Mammary epithelial cell (primary cell): Measurements from ENCODE around the gene CHAF1B.
A peak's percentile ranks its signal among the peaks of the same experiment; 100 is the strongest.

ENCODE experiments used
- EZH2 ChIP-seq: IDR thresholded peaks from 2 replicates; pipeline ENCODE4 v1.6.1; 2012; ENCODE audit warnings: low read length, inconsistent platforms, borderline replicate concordance
- TF ChIP-seq, protein P1 (sequence below), 2 donors: IDR thresholded peaks in 1 of 2; conservative IDR thresholded peaks in 1 of 2; 2 replicates each; pipeline ENCODE4 v1.5.1; 2011 to 2012; ENCODE audit warnings: inconsistent platforms in 2 of 2, low read length in 2 of 2, mild to moderate bottlenecking in 2 of 2, control low read depth in 1 of 2, low read depth in 1 of 2; ENCODE audit not compliant: insufficient read depth in 1 of 2; ENCODE audit errors: extremely low read depth in 1 of 2

DNA sequence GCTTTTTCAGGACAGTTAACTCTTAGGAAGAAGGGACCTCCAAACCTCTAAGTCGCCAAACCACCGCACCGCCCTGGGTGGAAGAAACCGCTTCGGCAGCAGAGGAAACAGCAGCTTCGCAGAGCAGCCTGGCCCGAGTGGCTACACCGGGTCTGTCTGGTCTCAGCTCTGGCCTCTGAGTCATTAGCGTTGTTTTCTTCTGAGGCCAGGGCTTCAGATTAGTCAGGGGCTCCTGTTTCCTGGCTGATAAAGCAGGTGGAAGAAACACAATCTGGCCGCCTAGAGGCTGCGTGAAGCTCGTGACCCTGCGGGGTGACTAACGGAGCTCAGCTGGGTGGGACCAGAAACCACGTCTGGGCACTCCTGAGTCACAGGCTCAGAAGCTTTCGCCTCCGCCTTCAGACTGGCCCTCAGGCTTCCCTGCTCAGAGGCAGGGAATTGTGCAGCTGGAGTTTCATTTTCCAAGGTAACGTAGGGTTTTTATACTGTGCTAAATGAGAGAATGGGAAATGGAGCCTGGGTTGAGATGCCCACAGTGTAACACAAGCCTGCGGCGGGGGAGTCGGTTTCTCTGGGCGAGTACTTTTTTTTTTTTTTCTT lies 44.9 kb downstream of the CHAF1B start:
- no peak for TF ChIP-seq EZH2
- TF ChIP-seq, protein P1, sequence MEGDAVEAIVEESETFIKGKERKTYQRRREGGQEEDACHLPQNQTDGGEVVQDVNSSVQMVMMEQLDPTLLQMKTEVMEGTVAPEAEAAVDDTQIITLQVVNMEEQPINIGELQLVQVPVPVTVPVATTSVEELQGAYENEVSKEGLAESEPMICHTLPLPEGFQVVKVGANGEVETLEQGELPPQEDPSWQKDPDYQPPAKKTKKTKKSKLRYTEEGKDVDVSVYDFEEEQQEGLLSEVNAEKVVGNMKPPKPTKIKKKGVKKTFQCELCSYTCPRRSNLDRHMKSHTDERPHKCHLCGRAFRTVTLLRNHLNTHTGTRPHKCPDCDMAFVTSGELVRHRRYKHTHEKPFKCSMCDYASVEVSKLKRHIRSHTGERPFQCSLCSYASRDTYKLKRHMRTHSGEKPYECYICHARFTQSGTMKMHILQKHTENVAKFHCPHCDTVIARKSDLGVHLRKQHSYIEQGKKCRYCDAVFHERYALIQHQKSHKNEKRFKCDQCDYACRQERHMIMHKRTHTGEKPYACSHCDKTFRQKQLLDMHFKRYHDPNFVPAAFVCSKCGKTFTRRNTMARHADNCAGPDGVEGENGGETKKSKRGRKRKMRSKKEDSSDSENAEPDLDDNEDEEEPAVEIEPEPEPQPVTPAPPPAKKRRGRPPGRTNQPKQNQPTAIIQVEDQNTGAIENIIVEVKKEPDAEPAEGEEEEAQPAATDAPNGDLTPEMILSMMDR (conservative IDR thresholded peaks at IDR 0.05 in 1 of 2, IDR thresholded peaks at IDR 0.05 in 1 of 2; ENCODE audit: extremely low read depth in 1 of 2, insufficient read depth in 1 of 2, low read depth in 1 of 2, low read length in 2 of 2) = peak in 1 of 2 donors; percentile 22
